ENCODE measurements around the gene DCLK1.

Gene DCLK1

DNA sequence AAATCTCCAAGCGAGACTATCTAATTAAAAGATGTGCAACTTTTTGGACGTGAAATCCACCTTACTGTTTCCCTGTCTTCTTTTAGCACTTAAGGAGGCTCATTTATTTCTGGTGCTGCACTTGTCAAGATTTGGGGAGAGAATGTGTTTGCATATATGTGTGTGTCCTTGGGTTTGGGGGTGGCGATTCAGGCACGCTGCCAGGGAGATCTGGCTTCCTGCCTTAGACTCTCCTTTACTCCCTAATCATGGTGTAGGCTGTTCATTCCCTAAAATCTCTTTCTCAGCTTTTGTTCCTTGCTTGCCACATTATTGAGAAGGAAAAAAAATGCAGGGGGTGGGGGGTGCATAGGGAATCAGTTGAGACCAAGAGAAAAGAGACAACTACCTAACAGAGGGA, 271.2 kb downstream of the DCLK1 start:
- DNase-seq (ENCODE audit: low read depth in 2 of 2): no peak

DNA sequence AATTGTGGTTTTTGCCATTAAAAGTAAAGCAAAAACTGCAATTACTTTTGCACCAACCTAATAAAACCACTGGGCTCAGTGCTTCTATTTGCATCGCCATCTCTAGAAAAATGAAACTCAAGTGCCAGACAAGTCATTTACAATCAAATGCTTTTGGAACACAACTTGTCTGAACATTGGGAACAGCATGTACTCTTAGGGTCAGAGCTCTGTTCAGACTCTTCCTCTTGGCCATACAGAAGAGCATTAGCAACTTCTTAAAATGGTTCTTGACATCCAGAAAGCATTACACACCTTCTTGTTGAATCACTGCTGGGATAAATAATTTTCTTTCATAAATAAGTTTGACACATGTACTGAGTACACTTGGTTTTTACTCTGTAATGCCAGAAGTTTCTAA, 272.5 kb downstream of the DCLK1 start:
- no peak for DNase-seq (ENCODE audit: low read depth in 2 of 2)

DNA sequence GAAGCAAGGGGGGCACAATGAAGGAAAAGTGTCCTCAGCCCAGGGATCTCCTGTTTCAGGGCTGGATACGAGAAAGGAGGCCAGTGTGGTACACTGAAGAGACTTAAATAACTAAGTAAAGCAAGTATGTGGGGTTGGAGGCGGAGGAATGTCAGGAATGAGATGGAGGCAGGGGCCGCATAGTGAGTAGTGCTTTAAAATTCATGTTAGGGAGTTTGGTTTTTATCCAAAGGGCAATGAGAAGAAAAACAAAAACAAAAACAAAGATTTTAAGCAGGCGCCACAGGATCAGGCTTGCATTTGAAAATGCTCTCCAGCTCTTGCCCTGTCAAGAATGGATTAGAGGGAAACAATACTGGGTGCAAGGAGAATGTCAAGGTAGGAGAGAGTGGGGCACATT, 273.4 kb downstream of the DCLK1 start:
- no peak for DNase-seq (ENCODE audit: low read depth in 2 of 2)

DNA sequence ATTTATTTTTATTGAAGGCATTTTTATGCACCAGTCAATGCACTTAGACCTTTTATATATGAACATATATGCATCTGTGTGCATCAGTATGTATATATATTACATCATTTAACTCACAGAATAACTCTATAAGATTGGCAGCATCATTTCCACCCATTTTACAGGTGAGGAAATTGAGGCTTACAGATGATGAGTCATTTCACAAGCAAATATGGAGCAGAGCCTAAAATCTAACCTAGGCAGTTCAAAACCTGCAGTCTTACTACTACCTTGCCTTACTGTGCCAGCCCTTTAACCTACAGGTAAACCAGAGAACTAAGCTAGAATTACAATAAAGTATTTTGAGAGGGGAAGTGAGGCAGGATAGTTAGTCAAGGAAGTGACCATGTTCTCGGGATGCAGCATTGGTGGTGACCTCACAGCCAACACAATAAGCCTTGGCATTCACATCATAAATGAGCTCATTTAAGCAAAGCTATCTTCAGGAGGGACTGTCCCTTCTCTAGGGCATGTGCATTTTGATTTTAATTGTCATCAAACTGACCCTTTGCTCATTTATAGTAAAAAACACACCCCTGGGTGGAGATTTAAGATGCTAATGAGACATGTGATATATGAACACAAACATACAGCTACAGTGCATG, 274.3 kb downstream of the DCLK1 start:
- no peak for DNase-seq (ENCODE audit: low read depth in 2 of 2)

DNA sequence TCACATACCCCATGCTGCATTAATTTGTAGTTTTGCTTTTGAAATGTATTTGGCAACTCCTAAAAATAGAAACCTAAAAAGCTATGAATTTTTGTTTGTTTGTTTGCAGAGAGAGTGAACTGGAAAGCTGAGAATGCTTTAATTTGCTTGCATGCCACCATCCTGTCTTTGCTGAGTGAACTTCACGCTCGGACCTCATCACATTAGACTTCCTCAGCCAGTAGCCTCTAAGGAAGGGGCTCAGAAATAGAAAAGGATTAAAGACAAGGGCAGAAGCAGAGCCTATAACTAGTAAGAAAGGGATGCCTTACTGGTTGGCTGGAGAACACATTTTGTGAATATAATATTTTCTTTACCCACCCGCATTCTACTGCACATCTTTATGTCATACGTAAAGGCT, 275.1 kb downstream of the DCLK1 start:
- no peak for DNase-seq (ENCODE audit: low read depth in 2 of 2)

DNA sequence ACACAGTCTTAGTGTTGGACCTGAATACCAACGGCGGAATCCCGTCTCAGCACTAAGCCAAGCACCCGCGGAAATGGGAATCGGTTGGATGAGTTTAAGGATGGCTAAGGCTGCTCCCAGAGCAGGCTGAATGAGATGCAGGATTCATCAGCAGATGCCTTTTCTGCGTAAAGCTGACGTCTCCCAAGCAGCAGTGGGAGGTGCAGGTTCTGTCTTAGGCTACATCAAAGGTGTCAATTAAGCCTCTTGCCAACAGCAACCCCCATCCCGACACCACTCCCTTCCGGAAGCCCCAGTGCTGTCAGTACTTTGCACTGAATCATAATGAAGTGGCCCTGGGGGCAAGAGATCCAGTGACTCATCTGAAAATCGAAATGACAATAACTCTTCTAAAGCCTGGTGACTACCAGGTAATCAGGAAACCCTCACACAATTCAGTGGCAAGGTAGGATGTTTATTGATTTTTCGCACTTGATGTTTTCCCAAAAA, 275.6 kb downstream of the DCLK1 start:
- no peak for DNase-seq (ENCODE audit: low read depth in 2 of 2)

DNA sequence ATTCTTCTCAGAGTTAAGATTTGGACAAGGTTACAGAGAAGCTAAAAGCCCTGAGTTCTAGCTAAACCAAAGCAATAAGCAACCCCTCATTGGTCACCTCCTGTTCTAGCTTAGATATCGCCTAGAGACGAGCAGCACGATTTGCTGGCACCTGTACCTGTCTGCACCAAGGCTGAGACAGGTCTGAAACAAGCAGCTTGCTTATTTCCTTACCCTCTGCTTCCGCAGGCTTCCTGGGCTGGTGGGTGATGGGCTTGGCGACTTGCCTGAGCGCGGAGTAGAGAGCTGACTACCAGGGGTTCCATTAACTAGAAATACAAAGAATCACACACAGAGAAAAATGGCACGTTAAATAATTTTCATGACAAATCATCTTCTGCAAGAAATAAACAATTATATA, 276.9 kb downstream of the DCLK1 start:
- DNase-seq (ENCODE audit: low read depth in 2 of 2): no peak

DNA sequence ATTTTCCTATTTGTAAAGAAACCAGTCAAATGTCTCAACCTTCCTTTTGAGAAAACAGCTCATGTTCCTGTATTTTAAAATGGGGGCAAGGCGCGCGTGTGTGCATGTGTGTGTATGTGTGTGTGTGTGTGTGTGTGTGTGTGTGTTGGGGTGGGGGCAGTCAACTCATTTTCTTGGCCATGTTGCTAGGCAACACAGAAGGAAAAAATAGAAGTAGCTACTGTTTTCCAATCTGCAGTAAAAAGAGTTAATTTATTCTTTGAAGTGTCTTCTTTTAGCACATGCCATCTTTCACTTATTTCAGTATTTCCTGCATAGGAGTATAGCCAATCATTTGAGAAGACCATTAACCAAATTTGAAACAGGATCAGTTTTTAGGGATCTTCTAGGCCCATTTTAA, 279.3 kb downstream of the DCLK1 start:
- no peak for DNase-seq (ENCODE audit: low read depth in 2 of 2)

DNA sequence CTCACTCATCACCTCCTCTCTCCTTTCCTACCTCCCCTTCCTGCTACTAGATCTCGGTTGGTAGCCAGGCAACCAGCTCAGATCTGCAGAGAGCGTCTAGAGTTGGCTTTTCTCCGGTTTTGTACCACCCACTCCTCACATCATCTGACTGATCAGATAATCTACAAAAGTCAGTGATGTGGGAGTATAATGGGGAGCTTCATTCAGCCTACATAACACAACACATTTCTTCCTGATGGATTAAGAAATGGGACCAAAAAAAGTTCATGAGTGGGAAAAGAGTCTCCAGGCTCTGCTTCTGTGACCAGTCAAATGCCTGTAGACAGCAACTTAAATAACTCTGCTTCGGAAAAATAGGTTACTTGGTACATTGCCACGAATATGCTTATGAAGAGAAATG, 279.8 kb downstream of the DCLK1 start:
- no peak for DNase-seq (ENCODE audit: low read depth in 2 of 2)

DNA sequence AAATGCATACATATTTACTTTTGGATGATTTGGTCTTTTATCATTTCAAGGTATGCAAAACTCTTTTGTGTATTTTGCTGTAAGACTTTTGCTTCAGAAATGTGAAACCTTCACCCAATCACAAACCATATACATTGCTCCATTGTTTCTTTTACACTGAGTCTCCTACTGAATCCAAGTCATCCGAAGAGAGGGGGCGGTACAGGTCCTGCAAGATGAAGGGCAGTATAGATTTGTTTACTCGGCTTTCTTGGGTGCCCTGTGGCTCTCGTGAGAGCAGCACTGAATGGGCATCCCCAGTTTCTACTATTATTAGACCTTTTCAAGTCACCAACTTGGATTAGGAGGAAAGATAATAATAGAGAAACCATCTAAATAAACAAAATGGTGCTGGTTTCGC, 280.6 kb downstream of the DCLK1 start:
- DNase-seq (ENCODE audit: low read depth in 2 of 2): no peak

DNA sequence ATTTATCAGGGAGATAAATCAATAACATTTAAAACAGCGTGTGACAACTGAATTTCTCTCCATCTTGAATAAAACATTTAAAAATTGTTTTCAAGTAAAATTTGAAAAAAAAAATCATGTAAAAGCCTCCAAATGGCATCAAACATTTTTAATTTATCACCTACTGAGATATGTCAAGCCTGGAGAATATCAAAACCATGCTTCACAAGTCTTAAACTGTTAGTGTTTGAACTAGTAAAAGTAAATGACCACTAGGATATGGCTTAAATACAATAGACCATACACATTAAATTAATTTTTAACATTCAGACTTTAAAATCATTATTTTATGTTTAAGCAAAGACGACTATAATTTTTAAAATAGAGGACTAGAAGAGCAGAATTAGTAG, 281.9 kb downstream of the DCLK1 start:
- no peak for DNase-seq (ENCODE audit: low read depth in 2 of 2)

DNA sequence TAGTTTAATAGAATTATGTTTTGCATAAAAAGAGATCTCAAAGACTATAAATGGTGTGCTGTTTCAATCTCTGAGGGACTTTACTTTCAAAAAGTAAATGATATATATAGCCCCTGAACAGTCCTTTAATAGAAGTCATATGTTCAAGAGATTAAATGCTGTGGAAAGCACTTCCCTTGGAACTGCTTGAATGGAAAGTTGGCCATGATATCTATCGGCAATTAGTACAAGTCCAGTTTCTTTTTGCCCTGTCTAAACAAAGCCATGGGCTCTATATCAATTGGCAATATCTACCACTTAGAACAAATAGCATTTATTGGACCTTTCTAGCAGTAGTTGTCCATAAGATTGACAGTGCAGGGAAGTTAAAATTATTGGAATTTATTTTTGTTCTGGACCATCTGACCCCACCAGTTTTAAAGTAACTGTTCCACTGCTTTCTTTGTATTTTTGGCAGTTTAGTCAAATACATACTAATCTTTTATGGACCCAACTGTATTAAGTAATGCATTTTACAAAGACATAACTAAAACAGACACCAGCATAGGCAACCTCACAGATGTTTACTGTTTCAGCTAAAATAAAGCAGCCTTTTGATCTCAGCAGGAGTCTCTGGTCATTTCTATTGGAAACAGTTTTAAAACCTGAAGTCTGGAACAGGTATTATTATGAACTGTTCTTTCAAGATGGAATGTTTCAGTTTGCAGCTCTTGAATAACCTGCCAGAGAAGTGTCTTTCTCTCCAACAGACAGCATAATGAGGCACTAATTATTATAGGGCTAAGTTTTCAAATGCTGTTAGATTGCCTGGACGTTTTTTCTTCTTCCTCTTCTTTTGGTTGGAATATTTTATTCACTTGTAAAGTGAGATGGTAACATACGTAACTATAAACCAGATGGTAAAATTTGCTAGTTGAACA, 282.6 kb downstream of the DCLK1 start:
- no peak for DNase-seq (ENCODE audit: low read depth in 2 of 2)

DNA sequence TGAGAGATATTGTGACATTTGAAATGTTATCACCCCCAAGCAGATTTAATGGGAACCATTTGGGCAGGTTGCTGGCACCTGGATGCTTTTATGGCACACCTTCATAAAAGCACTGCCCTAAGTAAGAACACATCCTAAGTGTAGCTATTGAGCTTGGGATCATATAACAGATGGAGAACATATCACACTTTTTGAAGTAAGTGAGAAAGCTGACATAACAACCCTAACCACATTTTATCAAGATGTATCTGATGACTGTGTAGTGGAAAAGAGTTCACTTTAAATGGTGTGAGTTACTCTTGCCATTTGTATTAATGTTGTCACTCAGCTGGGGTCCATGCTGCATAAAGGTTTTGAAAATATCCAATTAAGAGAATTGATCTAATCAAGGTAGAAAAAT, 287.9 kb downstream of the DCLK1 start:
- no peak for DNase-seq (ENCODE audit: low read depth in 2 of 2)

DNA sequence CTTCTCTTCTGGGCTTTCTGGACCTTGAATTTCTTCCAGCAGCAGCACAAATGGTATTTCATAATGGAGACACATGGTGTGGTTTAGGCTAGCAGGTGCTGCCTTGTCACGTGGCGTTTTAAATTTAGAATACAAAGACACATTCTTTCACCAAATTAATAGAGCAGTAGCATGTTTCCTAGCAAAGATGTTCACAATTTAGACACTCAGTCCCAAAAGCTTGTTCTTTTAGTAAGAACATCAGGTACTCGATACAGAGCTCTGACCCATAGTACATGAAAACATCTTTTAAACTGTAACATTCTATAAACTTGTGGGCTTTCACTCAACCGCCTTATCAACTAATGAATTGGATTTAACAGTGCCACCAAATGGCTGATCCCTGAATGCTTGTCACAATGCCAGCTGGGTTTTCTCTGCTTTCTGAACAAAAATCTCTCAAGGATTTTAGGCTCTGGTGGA, 290.1 kb downstream of the DCLK1 start:
- DNase-seq (ENCODE audit: low read depth in 2 of 2): no peak

DNA sequence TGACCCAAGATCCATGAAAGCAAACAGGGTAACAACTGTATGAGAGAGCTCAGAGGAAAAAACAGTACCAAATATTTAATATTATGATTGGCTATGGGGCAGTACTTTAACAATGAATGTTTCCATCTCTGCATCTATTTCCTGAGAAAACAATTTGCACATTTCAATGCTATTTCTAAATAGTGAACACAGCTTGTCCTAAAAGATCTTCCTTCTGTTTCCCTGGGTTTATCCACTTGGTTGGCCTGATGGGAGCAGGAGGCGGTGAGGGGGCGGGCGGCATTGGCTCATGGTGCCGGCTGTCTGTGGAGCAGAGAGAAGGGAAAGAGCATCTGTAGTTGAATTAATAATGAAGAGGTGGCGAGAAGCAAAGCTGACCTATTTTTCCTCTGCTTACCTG, 291.4 kb downstream of the DCLK1 start:
- no peak for DNase-seq (ENCODE audit: low read depth in 2 of 2)

DNA sequence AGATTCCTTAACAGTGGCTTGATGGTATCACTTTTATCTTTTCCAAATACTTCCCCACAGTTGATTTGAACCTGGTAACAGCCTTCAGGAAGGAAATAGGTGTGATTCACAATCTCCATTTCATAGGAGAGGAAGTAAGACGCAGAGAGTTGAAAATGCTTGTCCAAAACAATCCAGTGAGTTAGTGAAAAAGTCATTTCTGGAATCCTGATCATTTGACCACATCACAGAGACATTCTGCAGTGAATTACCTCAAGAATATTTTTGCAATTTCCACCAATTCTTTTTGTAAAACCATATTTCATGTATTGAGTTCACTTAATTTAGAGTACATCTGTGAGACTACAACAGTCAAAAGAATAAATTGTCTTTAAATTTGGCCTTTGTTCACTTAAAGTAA, 292.8 kb downstream of the DCLK1 start:
- DNase-seq (ENCODE audit: low read depth in 2 of 2): no peak

DNA sequence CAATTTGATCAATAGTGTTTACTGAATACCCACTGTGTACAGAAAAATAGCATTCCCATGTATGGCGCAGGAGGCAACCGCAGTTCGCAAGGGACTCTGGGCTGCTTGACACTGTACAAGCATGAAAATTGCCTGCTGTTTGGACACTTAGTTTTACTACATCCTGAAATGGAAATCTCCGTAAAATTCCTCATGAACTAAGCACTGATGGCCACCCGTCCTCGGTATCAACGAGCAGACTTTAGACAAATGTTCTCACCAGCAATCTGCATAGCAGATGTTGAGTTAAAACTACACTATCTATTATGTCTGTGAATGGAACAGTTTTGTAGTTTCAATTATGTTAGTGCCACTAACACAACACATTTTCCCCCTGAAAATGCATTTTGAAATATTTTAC, 294.7 kb downstream of the DCLK1 start:
- no peak for DNase-seq (ENCODE audit: low read depth in 2 of 2)

DNA sequence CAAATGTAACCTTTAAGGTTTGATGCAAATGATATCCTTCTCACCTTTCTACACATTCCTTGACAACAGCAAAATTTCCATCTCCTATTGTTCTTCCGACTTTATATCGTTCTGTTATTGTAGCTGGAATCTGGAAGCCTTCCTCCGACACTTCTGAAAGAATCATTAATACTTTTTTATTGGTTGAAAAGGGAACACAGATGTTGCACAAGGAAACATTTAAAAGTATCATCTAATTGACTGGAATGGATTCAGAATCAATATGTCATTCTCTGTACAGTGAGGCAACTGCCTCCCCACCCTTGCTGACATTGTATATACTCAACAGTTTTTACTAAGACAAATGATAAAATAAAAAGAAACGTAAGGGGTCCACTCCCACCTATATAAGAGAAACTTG, 295.2 kb downstream of the DCLK1 start:
- no peak for DNase-seq (ENCODE audit: low read depth in 2 of 2)

DNA sequence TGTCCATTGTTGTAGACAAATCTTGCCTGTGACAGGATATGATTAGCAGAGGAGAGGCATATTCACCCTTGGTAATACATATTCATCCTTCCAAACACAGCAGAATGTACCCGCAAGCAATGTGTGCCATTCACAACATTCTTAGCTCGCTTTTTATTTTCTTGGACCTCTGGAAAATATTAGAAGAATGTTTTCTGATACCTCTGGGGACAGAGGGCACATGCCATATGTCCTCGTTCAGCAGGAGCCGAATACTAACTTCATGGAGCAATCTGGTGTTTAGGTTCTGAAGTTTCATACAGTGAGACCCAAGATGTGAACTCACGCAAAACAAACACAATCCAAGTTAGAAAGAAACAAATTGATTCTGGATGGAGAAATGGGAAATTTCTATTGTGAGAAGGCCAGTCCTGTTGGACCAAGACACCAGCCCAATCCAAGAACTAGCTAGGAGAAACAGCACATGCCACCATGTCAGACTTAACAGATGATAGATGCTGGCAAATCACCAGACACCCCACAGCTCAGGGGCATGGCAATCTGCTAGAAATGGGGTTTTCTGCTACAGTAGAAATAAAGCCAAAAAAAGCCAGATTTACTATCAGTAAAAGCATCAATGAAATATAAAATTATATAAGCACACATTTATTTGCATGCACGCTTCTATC, 297.4 kb downstream of the DCLK1 start:
- DNase-seq (ENCODE audit: low read depth in 2 of 2): no peak

DNA sequence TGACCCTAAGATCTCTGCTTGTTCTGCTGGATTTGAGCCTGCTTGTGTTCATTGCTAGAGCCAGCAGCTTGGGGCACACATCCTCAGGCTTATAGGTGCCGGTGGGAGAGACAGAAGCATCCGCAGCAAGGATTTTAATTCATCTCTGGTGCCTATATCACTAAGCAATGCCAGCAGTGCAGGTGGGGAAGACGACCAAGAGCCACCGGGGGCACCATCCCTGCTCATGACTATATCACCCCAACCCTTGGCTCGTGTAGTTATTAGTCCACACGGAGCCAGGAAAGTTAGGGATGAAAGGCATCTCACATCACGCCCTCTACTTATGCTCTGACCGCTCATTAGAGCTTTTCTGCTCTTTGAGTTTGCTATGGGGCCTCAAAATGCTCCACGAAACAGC, 298.2 kb downstream of the DCLK1 start:
- DNase-seq (ENCODE audit: low read depth in 2 of 2): no peak

DNA sequence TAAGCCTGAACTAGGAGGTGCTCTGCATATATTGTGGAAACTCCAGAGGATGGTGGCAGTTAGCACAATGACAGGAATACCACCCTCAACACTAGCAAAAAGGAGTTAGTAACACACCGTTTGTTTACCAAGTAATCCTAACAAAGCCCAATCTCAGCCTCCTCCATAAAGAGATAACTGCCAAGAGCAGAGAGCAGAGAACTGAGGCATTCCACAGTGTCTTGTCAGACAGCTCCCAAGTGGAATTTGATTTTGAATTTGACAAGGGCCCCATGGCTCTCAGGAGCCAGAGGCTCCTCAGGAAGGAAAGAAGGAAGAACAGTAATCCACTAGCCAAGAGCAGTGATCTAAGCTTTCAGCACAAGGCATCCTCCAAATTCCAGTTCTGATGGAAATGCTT, 298.6 kb downstream of the DCLK1 start:
- DNase-seq (ENCODE audit: low read depth in 2 of 2): no peak

DNA sequence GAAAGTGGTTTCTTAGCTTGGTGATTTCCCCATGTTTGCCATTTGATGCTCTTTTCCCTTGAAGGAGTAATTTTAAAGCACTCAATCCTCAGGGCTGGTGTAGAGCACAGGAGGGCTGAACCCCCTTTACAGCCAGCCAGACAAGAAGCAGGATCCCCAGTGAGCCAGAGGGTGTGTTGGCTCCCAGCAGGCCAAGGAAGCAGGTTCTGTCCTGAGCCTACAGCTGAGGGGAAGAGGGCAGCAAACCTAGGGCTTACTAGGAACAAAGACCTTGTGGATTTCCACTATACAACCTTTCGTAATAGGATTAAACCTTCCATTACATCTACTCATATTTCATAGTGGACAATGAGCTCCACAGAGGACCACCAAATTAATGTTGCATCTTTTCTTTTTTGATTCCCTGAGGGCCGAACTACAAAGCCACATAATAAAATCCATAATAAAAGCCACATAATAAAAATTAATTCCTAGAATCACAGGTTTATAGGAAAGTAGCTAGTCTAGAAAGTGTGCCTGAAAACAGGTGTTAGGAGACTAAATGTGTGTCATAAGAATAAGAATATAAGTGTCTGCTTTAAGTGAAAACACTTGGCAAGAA, 300.2 kb downstream of the DCLK1 start:
- no peak for DNase-seq (ENCODE audit: low read depth in 2 of 2)
